Trophoblast cell (in vitro differentiated cells and primary cell): ENCODE results near the gene MRC2.
A peak's percentile ranks its signal among the peaks of the same experiment; 100 is the strongest.

ENCODE experiments used
- DNase-seq, 2 donors: peaks; one replicate each; pipeline ENCODE4 v3.0.0-alpha.2; 2016
- H2AFZ ChIP-seq: 2 replicates; pipeline ENCODE4 v1.6.1; 2013; ENCODE audit warnings: low read length, moderate library complexity, mild to moderate bottlenecking; ENCODE audit not compliant: insufficient read depth, poor library complexity
- H2AK5ac ChIP-seq: 2 replicates; pipeline ENCODE4 v1.6.1; 2013; ENCODE audit warnings: mild to moderate bottlenecking, low read length
- H2BK120ac ChIP-seq: 2 replicates; pipeline ENCODE4 v1.6.1; 2013; ENCODE audit warnings: low read length, mild to moderate bottlenecking, moderate library complexity; ENCODE audit not compliant: insufficient read depth, poor library complexity
- H2BK12ac ChIP-seq: 2 replicates; pipeline ENCODE4 v1.6.1; 2013; ENCODE audit warnings: mild to moderate bottlenecking, low read length, moderate library complexity
- H2BK5ac ChIP-seq: 2 replicates; pipeline ENCODE4 v1.6.1; 2013; ENCODE audit warnings: low read length, low read depth, moderate library complexity, mild to moderate bottlenecking; ENCODE audit not compliant: poor library complexity
- H3K14ac ChIP-seq: 2 replicates; pipeline ENCODE4 v1.6.1; 2013; ENCODE audit warnings: mild to moderate bottlenecking, low read length
- H3K18ac ChIP-seq: 2 replicates; pipeline ENCODE4 v1.6.1; 2013; ENCODE audit warnings: mild to moderate bottlenecking, low read length
- H3K23ac ChIP-seq: 2 replicates; pipeline ENCODE4 v1.6.1; 2013; ENCODE audit warnings: low read length
- H3K27ac ChIP-seq: 2 replicates; pipeline ENCODE4 v1.5.1; 2013; ENCODE audit warnings: low read depth, mild to moderate bottlenecking, inconsistent platforms, low read length, moderate library complexity
- H3K27me3 ChIP-seq: 2 replicates; pipeline ENCODE4 v1.6.1; 2013; ENCODE audit warnings: inconsistent platforms, mild to moderate bottlenecking, low read length, moderate library complexity; ENCODE audit not compliant: insufficient read depth
- H3K36me3 ChIP-seq, 2 experiments: 1 replicate in 1 of 2; 2 replicates in 1 of 2; pipeline ENCODE4 v1.6.1; 2013; ENCODE audit warnings: low read length in 2 of 2, mild to moderate bottlenecking in 2 of 2, moderate library complexity in 1 of 2; ENCODE audit not compliant: insufficient read depth in 2 of 2, control insufficient read depth in 1 of 2
- H3K4ac ChIP-seq: 2 replicates; pipeline ENCODE4 v1.6.1; 2013; ENCODE audit warnings: low read depth, mild to moderate bottlenecking, low read length, moderate library complexity
- H3K4me1 ChIP-seq, 2 experiments: 1 replicate in 1 of 2; 2 replicates in 1 of 2; pipeline ENCODE4 v1.6.1; 2013; ENCODE audit warnings: low read length in 2 of 2, mild to moderate bottlenecking in 2 of 2, moderate library complexity in 1 of 2; ENCODE audit not compliant: insufficient read depth in 2 of 2, control insufficient read depth in 1 of 2
- H3K4me2 ChIP-seq: 2 replicates; pipeline ENCODE4 v1.6.1; 2013; ENCODE audit warnings: inconsistent platforms, mild to moderate bottlenecking, low read length, moderate library complexity
- H3K4me3 ChIP-seq: 2 replicates; pipeline ENCODE4 v1.5.1; 2013; ENCODE audit warnings: mild to moderate bottlenecking, low read depth, low read length, inconsistent platforms
- H3K79me1 ChIP-seq: one replicate; pipeline ENCODE4 v1.6.1; 2013; ENCODE audit warnings: low read length
- H3K79me2 ChIP-seq: 2 replicates; pipeline ENCODE4 v1.6.1; 2013; ENCODE audit warnings: low read length, mild to moderate bottlenecking; ENCODE audit not compliant: control insufficient read depth, insufficient read depth, poor library complexity
- H3K9ac ChIP-seq: 2 replicates; pipeline ENCODE4 v1.6.1; 2013; ENCODE audit warnings: mild to moderate bottlenecking, low read length
- H3K9me3 ChIP-seq: 2 replicates; pipeline ENCODE4 v1.6.1; 2013; ENCODE audit warnings: low read depth, mild to moderate bottlenecking, control low read depth, inconsistent platforms, low read length; ENCODE audit not compliant: insufficient read depth
- H4K12ac ChIP-seq: 2 replicates; pipeline ENCODE4 v1.6.1; 2013; ENCODE audit warnings: low read depth, mild to moderate bottlenecking, low read length, moderate library complexity
- H4K8ac ChIP-seq: 2 replicates; pipeline ENCODE4 v1.6.1; 2013; ENCODE audit warnings: low read depth, mild to moderate bottlenecking, low read length, moderate library complexity
- H4K91ac ChIP-seq: one replicate; pipeline ENCODE4 v1.6.1; 2013; ENCODE audit warnings: low read depth, mild to moderate bottlenecking, low read length, moderate library complexity
- WGBS: extraction: QIAGEN DNeasy Blood & Tissue Kit; methylation state at CpG from one replicate; pipeline ENCODE4 v1.1.7; 2013; ENCODE audit warnings: missing lambda C conversion rate; ENCODE audit not compliant: insufficient read length, insufficient coverage; ENCODE audit errors: extremely low coverage; 5-methylcytosine and 5-hydroxymethylcytosine counted together

MRC2 gene

GRCh38 chr17:62666801-62667591 is 39.5 kb downstream of the MRC2 start:
- H3K9me3 ChIP-seq = peaks cover 3% of the 10 kb centered on the region
- no peak overlapping the region for H3K4ac ChIP-seq
- no peak overlapping the region for H3K4me2 ChIP-seq
- H4K91ac ChIP-seq = no peak overlapping the region
- no peak for DNase-seq
- no peak overlapping the region for H3K4me3 ChIP-seq
- no peak overlapping the region for H3K18ac ChIP-seq
- H3K9ac ChIP-seq = no peak overlapping the region
- H2AFZ ChIP-seq = no peak overlapping the region
- H4K12ac ChIP-seq = no peak overlapping the region
- H3K23ac ChIP-seq = no peak overlapping the region
- no peaks in the 10 kb centered on the region for H3K79me2 ChIP-seq
- H3K14ac ChIP-seq = no peak overlapping the region
- H3K27ac ChIP-seq = no peak overlapping the region
- H3K27me3 ChIP-seq = no peaks in the 10 kb centered on the region
- no peak overlapping the region for H2AK5ac ChIP-seq
- H3K4me1 ChIP-seq = no peaks in the 10 kb centered on the region
- H2BK5ac ChIP-seq = no peak overlapping the region
- H4K8ac ChIP-seq = no peak overlapping the region
- WGBS = no CpG with 5 or more reads among the region's 40 CpGs
- no peak overlapping the region for H2BK12ac ChIP-seq
- no peaks in the 10 kb centered on the region for H3K79me1 ChIP-seq
- no peak overlapping the region for H2BK120ac ChIP-seq
- H3K36me3 ChIP-seq = peaks cover 50 to 57% of the 10 kb centered on the region in 2 experiments

GRCh38 chr17:62668091-62668804 is 40.8 kb downstream of the MRC2 start:
- Histone ChIP-seq H3K36me3 (peaks cover 54 to 63% of the 10 kb centered on the region in 2 experiments), H2BK5ac (no peak overlapping the region), H3K79me2 (no peaks in the 10 kb centered on the region), H3K18ac (no peak overlapping the region), H2AFZ (no peak overlapping the region), H3K23ac (no peak overlapping the region), H3K4ac (no peak overlapping the region), H4K12ac (no peak overlapping the region), H3K9ac (no peak overlapping the region), H4K8ac (no peak overlapping the region), H3K4me3 (no peak overlapping the region), H3K4me2 (no peak overlapping the region), H3K27me3 (no peaks in the 10 kb centered on the region), H3K9me3 (peaks cover 3% of the 10 kb centered on the region), H2AK5ac (no peak overlapping the region), H3K79me1 (no peaks in the 10 kb centered on the region), H3K14ac (no peak overlapping the region), H2BK120ac (no peak overlapping the region), H3K27ac (no peak overlapping the region), H3K4me1 (no peaks in the 10 kb centered on the region), H4K91ac (no peak overlapping the region), H2BK12ac (no peak overlapping the region)
- DNase-seq = peak; percentile 72 to 76
- no CpG with 5 or more reads among the region's 10 CpGs for WGBS

- no CpG with 5 or more reads among the region's 24 CpGs for WGBS
- no peak overlapping the region for H3K4ac ChIP-seq
- H3K4me2 ChIP-seq = no peak overlapping the region
- peaks cover 2% of the 10 kb centered on the region for H3K9me3 ChIP-seq
- H3K27ac ChIP-seq = no peak overlapping the region
- no peak overlapping the region for H3K18ac ChIP-seq
- H2BK120ac ChIP-seq = no peak overlapping the region
- no peak overlapping the region for H2AK5ac ChIP-seq
- no peak overlapping the region for H3K14ac ChIP-seq
- H4K12ac ChIP-seq = no peak overlapping the region
- no peak overlapping the region for H3K9ac ChIP-seq
- H3K4me3 ChIP-seq = no peak overlapping the region
- H2AFZ ChIP-seq = no peak overlapping the region
- no peak overlapping the region for H4K91ac ChIP-seq
- H3K4me1 ChIP-seq = no peaks in the 10 kb centered on the region
- no peaks in the 10 kb centered on the region for H3K79me2 ChIP-seq
- no peak overlapping the region for H4K8ac ChIP-seq
- H3K36me3 ChIP-seq = peaks cover 62 to 73% of the 10 kb centered on the region in 2 experiments
- H3K27me3 ChIP-seq = no peaks in the 10 kb centered on the region
- no peak for DNase-seq
- no peak overlapping the region for H2BK12ac ChIP-seq
- no peak overlapping the region for H2BK5ac ChIP-seq
- H3K79me1 ChIP-seq = no peaks in the 10 kb centered on the region
- H3K23ac ChIP-seq = no peak overlapping the region
Observed at GRCh38 chr17:62670202-62670821, 42.8 kb downstream of the MRC2 start.

- Histone ChIP-seq H3K4me2 (no peak overlapping the region), H4K12ac (no peak overlapping the region), H3K9me3 (peaks cover 5% of the 10 kb centered on the region), H3K14ac (no peak overlapping the region), H3K36me3 (peaks cover 63 to 76% of the 10 kb centered on the region in 2 experiments), H2BK12ac (no peak overlapping the region), H4K8ac (no peak overlapping the region), H2BK120ac (no peak overlapping the region), H3K9ac (no peak overlapping the region), H3K27ac (no peak overlapping the region), H2BK5ac (no peak overlapping the region), H3K79me2 (no peaks in the 10 kb centered on the region), H2AFZ (no peak overlapping the region), H2AK5ac (no peak overlapping the region), H3K4ac (no peak overlapping the region), H3K4me3 (no peak overlapping the region), H3K27me3 (no peaks in the 10 kb centered on the region), H3K23ac (no peak overlapping the region), H3K18ac (no peak overlapping the region), H3K4me1 (no peaks in the 10 kb centered on the region), H4K91ac (no peak overlapping the region), H3K79me1 (no peaks in the 10 kb centered on the region)
- whole genome bisulfite sequencing = no CpG with 5 or more reads among the region's 14 CpGs
- no peak for DNase-seq
Observed at GRCh38 chr17:62671553-62671952, 44.1 kb downstream of the MRC2 start.
